Spinal cord (tissue), 10 donors: ENCODE data around the gene PRLH. TPM values are rescaled to one million over a fixed set of nuclear protein-coding genes. Genes with fewer than 3 reads are reported as not detected.
A peak's percentile ranks its signal among the peaks of the same experiment; 100 is the strongest.

Experiments used
- DNase-seq, 6 donors: peaks; one replicate each; pipeline versions ENCODE4 v3.0.0 to v3.0.0-alpha.2; 2013 to 2015; ENCODE audit warnings: low spot score in 6 of 6, low read depth in 4 of 6
- H3K27ac ChIP-seq: one replicate; pipeline ENCODE4 v1.5.1; 2013; ENCODE audit warnings: low read depth, low read length, control low read depth
- H3K27me3 ChIP-seq: one replicate; pipeline ENCODE4 v1.6.1; 2013; ENCODE audit warnings: low read length; ENCODE audit not compliant: control insufficient read depth, insufficient read depth
- H3K36me3 ChIP-seq: one replicate; pipeline ENCODE4 v1.6.1; 2013; ENCODE audit warnings: low read length; ENCODE audit not compliant: control insufficient read depth, insufficient read depth
- H3K4me1 ChIP-seq: one replicate; pipeline ENCODE4 v1.6.1; 2013; ENCODE audit warnings: low read length; ENCODE audit not compliant: control insufficient read depth, insufficient read depth
- H3K4me3 ChIP-seq: one replicate; pipeline ENCODE4 v1.5.1; 2013; ENCODE audit warnings: low read depth, low read length, control low read depth
- H3K9me3 ChIP-seq: one replicate; pipeline ENCODE4 v1.6.1; 2013; ENCODE audit warnings: low read length; ENCODE audit not compliant: control insufficient read depth, insufficient read depth
- WGBS: methylation state at CpG from one replicate; pipeline ENCODE4 v1.1.5; 2013; ENCODE audit warnings: missing lambda C conversion rate; ENCODE audit not compliant: insufficient coverage; 5-methylcytosine and 5-hydroxymethylcytosine counted together
- polyA plus RNA-seq, 2 donors: library from polyadenylated mRNA; unstranded; fragments of 120-200 nt; gene quantifications; one replicate each; pipeline ENCODE4 v1.2.1, GENCODE V29; 2013; ENCODE audit not compliant: insufficient read length in 2 of 2
- total RNA-seq, 2 donors: library from RNA; depleted of rRNA in 1 of 2; stranded (reverse); fragments of 120-200 nt in 1 of 2; fragments of >200 nt in 1 of 2; gene quantifications; one replicate each; pipeline versions ENCODE4 v1.2.3 to v1.2.4, GENCODE V29; 2013 to 2014
- donor health status: healthy.

The PRLH gene
- total and polyA plus RNA-seq, 4 donors = not detected

- no peak overlapping the region for H3K4me3 ChIP-seq
- H3K9me3 ChIP-seq = peaks cover 1% of the 10 kb centered on the region
- H3K27ac ChIP-seq = no peak overlapping the region
- H3K27me3 ChIP-seq = peaks cover under 1% of the 10 kb centered on the region
- 54% methylated on average over 22 of the region's 22 CpGs for WGBS
- peaks cover 14% of the 10 kb centered on the region for H3K4me1 ChIP-seq
- no peaks in the 10 kb centered on the region for H3K36me3 ChIP-seq
- DNase-seq = peak in 3 of 6 donors; percentile 7 to 42 (median 40)
Measured at GRCh38 chr2:237558961-237559641, 7.3 kb upstream of the PRLH start.

- DNase-seq = no peak
- peaks cover 5% of the 10 kb centered on the region for H3K27me3 ChIP-seq
- no peak overlapping the region for H3K4me3 ChIP-seq
- WGBS = 63% methylated on average over 1 of the region's 7 CpGs
- H3K9me3 ChIP-seq = no peaks in the 10 kb centered on the region
- no peak overlapping the region for H3K27ac ChIP-seq
- H3K4me1 ChIP-seq = peaks cover 14% of the 10 kb centered on the region
- H3K36me3 ChIP-seq = no peaks in the 10 kb centered on the region
Measured at GRCh38 chr2:237561221-237561620, 5.2 kb upstream of the PRLH start.

GRCh38 chr2:237563816-237564215 is 2.6 kb upstream of the PRLH start:
- Histone ChIP-seq H3K9me3 (no peaks in the 10 kb centered on the region), H3K27ac (no peak overlapping the region), H3K4me3 (no peak overlapping the region), H3K4me1 (peaks cover 11% of the 10 kb centered on the region), H3K36me3 (no peaks in the 10 kb centered on the region), H3K27me3 (peaks cover 5% of the 10 kb centered on the region)
- DNase-seq = peak in 1 of 6 donors; percentile 28
- WGBS = 21% methylated on average over 14 of the region's 14 CpGs

GRCh38 chr2:237564526-237565131 is 1.7 kb upstream of the PRLH start:
- H3K27ac ChIP-seq = no peak overlapping the region
- DNase-seq = no peak
- H3K4me1 ChIP-seq = peaks cover 3% of the 10 kb centered on the region
- H3K4me3 ChIP-seq = no peak overlapping the region
- no peaks in the 10 kb centered on the region for H3K36me3 ChIP-seq
- 94% methylated on average over 12 of the region's 14 CpGs for WGBS
- no peaks in the 10 kb centered on the region for H3K9me3 ChIP-seq
- peaks cover 5% of the 10 kb centered on the region for H3K27me3 ChIP-seq

GRCh38 chr2:237565974-237566373 is 400 bp upstream of the PRLH start:
- 84% methylated on average over 1 of the region's 1 CpG for WGBS
- no peaks in the 10 kb centered on the region for H3K9me3 ChIP-seq
- DNase-seq = no peak
- H3K27ac ChIP-seq = no peak overlapping the region
- H3K4me1 ChIP-seq = peaks cover 3% of the 10 kb centered on the region
- H3K36me3 ChIP-seq = no peaks in the 10 kb centered on the region
- H3K27me3 ChIP-seq = peaks cover 5% of the 10 kb centered on the region
- no peak overlapping the region for H3K4me3 ChIP-seq

- DNase-seq = no peak
- no peak overlapping the region for H3K4me3 ChIP-seq
- no peaks in the 10 kb centered on the region for H3K9me3 ChIP-seq
- WGBS = 79% methylated on average over 13 of the region's 16 CpGs
- H3K27me3 ChIP-seq = peaks cover 5% of the 10 kb centered on the region
- H3K36me3 ChIP-seq = no peaks in the 10 kb centered on the region
- no peak overlapping the region for H3K27ac ChIP-seq
- H3K4me1 ChIP-seq = peaks cover 10% of the 10 kb centered on the region
Measured at GRCh38 chr2:237567276-237568029, 1.1 kb downstream of the PRLH start.

- Histone ChIP-seq H3K27me3 (peaks cover 5% of the 10 kb centered on the region), H3K36me3 (no peaks in the 10 kb centered on the region), H3K27ac (no peak overlapping the region), H3K9me3 (no peaks in the 10 kb centered on the region), H3K4me3 (no peak overlapping the region), H3K4me1 (peaks cover 10% of the 10 kb centered on the region)
- 86% methylated on average over 9 of the region's 9 CpGs for WGBS
- DNase-seq = no peak
Measured at GRCh38 chr2:237568121-237568660, 1.8 kb downstream of the PRLH start.

GRCh38 chr2:237569041-237569440 is 2.7 kb downstream of the PRLH start:
- H3K36me3 ChIP-seq = no peaks in the 10 kb centered on the region
- H3K4me3 ChIP-seq = no peak overlapping the region
- DNase-seq = no peak
- no peak overlapping the region for H3K27ac ChIP-seq
- 97% methylated on average over 3 of the region's 5 CpGs for WGBS
- peaks cover 5% of the 10 kb centered on the region for H3K27me3 ChIP-seq
- H3K4me1 ChIP-seq = peaks cover 7% of the 10 kb centered on the region
- no peaks in the 10 kb centered on the region for H3K9me3 ChIP-seq

GRCh38 chr2:237569896-237570295 is 3.5 kb downstream of the PRLH start:
- H3K27me3 ChIP-seq = no peaks in the 10 kb centered on the region
- peaks cover 7% of the 10 kb centered on the region for H3K4me1 ChIP-seq
- H3K27ac ChIP-seq = no peak overlapping the region
- no peak for DNase-seq
- 100% methylated on average over 3 of the region's 3 CpGs for WGBS
- H3K36me3 ChIP-seq = no peaks in the 10 kb centered on the region
- no peaks in the 10 kb centered on the region for H3K9me3 ChIP-seq
- no peak overlapping the region for H3K4me3 ChIP-seq
